HS-27A (cell line): ENCODE data around the gene KRABD2.
A peak's percentile ranks its signal among the peaks of the same experiment; 100 is the strongest.
"Not testable (repeated sequence)": the region's sequence is repeated elsewhere in the genome, so short reads cannot be mapped to it uniquely, and the experiment has no call there.

Experiments
- DNase-seq: peaks from one replicate; pipeline ENCODE4 v3.0.0-alpha.2; 2012; ENCODE audit warnings: low read depth, missing footprints

The KRABD2 gene

GRCh38 chr17:8376271-8377067, at the start of gene KRABD2:
Gene KRABD2, minus strand, starts transcription at chr17:8376704.
- DNase-seq: peak; percentile 68

- DNase-seq: no peak
Observed at GRCh38 chr17:8421571-8421970, 45.1 kb upstream of the KRABD2 start.

- no peak for DNase-seq
Observed at GRCh38 chr17:8420041-8420934, 43.8 kb upstream of the KRABD2 start.

GRCh38 chr17:8419305-8419704, 42.8 kb upstream of the KRABD2 start:
- DNase-seq: no peak

GRCh38 chr17:8418471-8418870, 42.0 kb upstream of the KRABD2 start:
- DNase-seq: no peak

- DNase-seq: no peak
Observed at GRCh38 chr17:8417806-8418205, 41.3 kb upstream of the KRABD2 start.

GRCh38 chr17:8413938-8414337, 37.4 kb upstream of the KRABD2 start:
- no peak for DNase-seq

- no peak for DNase-seq
Observed at GRCh38 chr17:8413328-8413727, 36.8 kb upstream of the KRABD2 start.

- no peak for DNase-seq
Observed at GRCh38 chr17:8412089-8412488, 35.6 kb upstream of the KRABD2 start.

- no peak for DNase-seq
Observed at GRCh38 chr17:8410883-8411238, 34.4 kb upstream of the KRABD2 start.

- peak; percentile 73 for DNase-seq
Observed at GRCh38 chr17:8409966-8410882, 33.7 kb upstream of the KRABD2 start.

- no peak for DNase-seq
Observed at GRCh38 chr17:8408371-8408770, 31.9 kb upstream of the KRABD2 start.

GRCh38 chr17:8406174-8406573, 29.7 kb upstream of the KRABD2 start:
- DNase-seq: no peak

GRCh38 chr17:8405499-8406016, 29.1 kb upstream of the KRABD2 start:
- DNase-seq: no peak

- DNase-seq: no peak
Observed at GRCh38 chr17:8402921-8403536, 26.5 kb upstream of the KRABD2 start.

GRCh38 chr17:8401107-8401506, 24.6 kb upstream of the KRABD2 start:
- no peak for DNase-seq

GRCh38 chr17:8398980-8399379, 22.5 kb upstream of the KRABD2 start:
- no peak for DNase-seq

GRCh38 chr17:8397636-8398035, 21.1 kb upstream of the KRABD2 start, which contains the start of gene RNF222:
Gene RNF222, minus strand, starts transcription at chr17:8397827. Its CDS starts 4,366 bp downstream, at chr17:8393461.
- no peak for DNase-seq

GRCh38 chr17:8394497-8394896, 18.0 kb upstream of the KRABD2 start:
- DNase-seq: not testable (repeated sequence)

- no peak for DNase-seq
Observed at GRCh38 chr17:8393470-8394231, 17.1 kb upstream of the KRABD2 start.
